ENCODE results near the gene CPLANE2.

The CPLANE2 gene

DNA sequence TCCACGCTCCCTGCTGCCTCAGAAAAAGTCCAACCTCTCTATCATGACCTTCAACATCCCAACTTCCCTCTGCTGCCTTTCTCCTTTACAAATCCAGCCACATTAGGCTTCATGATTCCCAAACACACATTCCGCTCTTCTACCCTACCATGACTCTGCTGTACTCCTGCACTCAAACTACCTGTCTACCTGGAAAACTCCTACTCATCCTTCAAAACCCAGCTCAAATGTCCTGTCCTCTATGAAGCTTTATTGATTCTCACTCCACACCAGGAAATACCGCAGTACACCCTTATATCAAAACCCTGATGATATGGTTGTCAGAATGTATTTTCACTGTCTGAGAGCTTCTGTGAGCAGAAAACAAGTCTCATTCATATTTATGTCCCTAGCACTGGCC, 33.4 kb downstream of the CPLANE2 start:
- H3K27ac ChIP-seq (replicated peaks): no peak overlapping the region
- TF ChIP-seq GABPA (IDR thresholded peaks at IDR 0.05; ENCODE audit: low read depth) (no peak), SPI1 (IDR thresholded peaks at IDR 0.05; ENCODE audit: borderline replicate concordance, low read depth) (no peak), POLR2AphosphoS5 (IDR thresholded peaks at IDR 0.05; ENCODE audit: low read depth) (no peak)
- TF ChIP-seq, protein P1, sequence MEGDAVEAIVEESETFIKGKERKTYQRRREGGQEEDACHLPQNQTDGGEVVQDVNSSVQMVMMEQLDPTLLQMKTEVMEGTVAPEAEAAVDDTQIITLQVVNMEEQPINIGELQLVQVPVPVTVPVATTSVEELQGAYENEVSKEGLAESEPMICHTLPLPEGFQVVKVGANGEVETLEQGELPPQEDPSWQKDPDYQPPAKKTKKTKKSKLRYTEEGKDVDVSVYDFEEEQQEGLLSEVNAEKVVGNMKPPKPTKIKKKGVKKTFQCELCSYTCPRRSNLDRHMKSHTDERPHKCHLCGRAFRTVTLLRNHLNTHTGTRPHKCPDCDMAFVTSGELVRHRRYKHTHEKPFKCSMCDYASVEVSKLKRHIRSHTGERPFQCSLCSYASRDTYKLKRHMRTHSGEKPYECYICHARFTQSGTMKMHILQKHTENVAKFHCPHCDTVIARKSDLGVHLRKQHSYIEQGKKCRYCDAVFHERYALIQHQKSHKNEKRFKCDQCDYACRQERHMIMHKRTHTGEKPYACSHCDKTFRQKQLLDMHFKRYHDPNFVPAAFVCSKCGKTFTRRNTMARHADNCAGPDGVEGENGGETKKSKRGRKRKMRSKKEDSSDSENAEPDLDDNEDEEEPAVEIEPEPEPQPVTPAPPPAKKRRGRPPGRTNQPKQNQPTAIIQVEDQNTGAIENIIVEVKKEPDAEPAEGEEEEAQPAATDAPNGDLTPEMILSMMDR (IDR thresholded peaks at IDR 0.05; ENCODE audit: insufficient read depth, low read length): no peak
- TF ChIP-seq, protein P2, sequence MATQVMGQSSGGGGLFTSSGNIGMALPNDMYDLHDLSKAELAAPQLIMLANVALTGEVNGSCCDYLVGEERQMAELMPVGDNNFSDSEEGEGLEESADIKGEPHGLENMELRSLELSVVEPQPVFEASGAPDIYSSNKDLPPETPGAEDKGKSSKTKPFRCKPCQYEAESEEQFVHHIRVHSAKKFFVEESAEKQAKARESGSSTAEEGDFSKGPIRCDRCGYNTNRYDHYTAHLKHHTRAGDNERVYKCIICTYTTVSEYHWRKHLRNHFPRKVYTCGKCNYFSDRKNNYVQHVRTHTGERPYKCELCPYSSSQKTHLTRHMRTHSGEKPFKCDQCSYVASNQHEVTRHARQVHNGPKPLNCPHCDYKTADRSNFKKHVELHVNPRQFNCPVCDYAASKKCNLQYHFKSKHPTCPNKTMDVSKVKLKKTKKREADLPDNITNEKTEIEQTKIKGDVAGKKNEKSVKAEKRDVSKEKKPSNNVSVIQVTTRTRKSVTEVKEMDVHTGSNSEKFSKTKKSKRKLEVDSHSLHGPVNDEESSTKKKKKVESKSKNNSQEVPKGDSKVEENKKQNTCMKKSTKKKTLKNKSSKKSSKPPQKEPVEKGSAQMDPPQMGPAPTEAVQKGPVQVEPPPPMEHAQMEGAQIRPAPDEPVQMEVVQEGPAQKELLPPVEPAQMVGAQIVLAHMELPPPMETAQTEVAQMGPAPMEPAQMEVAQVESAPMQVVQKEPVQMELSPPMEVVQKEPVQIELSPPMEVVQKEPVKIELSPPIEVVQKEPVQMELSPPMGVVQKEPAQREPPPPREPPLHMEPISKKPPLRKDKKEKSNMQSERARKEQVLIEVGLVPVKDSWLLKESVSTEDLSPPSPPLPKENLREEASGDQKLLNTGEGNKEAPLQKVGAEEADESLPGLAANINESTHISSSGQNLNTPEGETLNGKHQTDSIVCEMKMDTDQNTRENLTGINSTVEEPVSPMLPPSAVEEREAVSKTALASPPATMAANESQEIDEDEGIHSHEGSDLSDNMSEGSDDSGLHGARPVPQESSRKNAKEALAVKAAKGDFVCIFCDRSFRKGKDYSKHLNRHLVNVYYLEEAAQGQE (IDR thresholded peaks at IDR 0.05; ENCODE audit: insufficient replicate concordance, low read depth): no peak

DNA sequence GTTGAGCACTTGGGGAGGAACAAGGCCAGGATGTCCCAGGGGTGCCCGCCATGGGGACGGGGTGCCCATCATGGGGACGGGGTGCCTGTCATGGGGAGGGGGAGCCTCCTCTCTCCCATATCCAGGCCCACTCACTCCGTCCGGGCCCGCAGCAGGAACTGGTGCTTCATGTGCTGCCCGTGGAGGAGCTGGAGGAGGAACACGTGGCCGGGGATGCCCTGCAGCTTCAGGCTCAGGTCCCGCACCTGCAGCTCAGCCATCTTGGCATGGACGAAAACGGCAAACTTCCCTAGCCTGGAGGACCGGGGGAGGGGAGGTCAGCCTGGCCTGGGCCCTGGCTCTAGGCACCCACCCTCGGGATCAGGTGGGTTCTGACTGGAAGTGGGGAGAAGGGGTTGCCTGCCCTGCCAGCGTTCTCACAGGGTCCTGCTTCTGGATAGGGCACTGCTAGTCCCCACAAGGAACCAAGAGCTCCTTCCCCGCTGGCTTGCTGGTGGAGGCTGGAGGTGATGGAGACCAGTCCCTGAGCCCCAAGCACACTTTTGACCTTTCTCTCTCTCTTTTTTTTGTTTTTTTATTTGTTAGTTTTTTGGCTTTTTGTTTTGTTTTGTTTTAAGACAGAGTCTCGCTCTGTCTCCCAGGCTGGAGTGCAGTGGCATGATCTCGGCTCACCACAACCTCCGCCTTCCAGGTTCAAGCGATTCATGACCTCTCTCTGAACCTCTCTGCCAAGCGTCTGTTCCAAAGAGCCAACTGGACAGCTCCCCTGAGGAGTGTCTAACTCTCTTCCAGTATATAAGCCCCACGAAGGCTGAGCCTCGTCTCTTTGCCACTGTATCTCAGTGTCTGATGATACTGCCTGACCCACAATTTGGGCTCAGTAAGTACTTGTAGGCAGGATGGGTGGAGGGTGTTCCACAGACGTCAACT, 34.4 kb downstream of the CPLANE2 start:
- H3K27me3 ChIP-seq (ENCODE audit: insufficient read depth, poor library complexity, severe bottlenecking): no peaks in the 10 kb centered on the region

More for the DNA sequence above, 33.4 kb downstream of the CPLANE2 start:
- H3K4me3 ChIP-seq (replicated peaks; ENCODE audit: insufficient read depth, low read length): no peak overlapping the region
- DNase-seq (ENCODE audit: low read depth in 1 of 2, low spot score in 1 of 2): no peak
- H3K27me3 ChIP-seq (ENCODE audit: insufficient read depth, poor library complexity, severe bottlenecking): no peaks in the 10 kb centered on the region

DNA sequence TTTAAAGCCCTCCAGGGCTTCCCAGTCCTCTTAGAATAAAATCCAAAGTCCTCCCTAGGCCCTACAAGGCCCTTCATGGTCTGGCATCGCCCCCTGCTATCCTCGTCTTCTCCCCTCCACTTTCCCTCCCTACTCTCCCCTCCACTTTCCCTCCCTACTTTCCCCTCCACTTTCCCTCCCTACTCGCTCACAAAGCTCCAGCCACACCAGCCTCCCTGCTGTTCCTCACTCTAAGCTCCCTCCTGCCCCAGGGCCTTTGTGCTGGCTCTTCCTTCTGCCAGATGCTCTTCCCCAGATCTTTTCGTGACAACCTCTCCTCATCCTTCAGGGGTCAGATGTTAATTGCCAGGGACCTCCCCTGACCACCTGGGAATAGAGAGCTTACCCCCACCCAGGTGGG, 37.3 kb downstream of the CPLANE2 start:
- TF ChIP-seq GABPA (IDR thresholded peaks at IDR 0.05; ENCODE audit: low read depth): no peak
- TF ChIP-seq, protein P1 (IDR thresholded peaks at IDR 0.05; ENCODE audit: insufficient read depth, low read length): no peak
- no peak for TF ChIP-seq SPI1 (IDR thresholded peaks at IDR 0.05; ENCODE audit: borderline replicate concordance, low read depth)
- no peak for TF ChIP-seq POLR2AphosphoS5 (IDR thresholded peaks at IDR 0.05; ENCODE audit: low read depth)
- H3K27me3 ChIP-seq (ENCODE audit: insufficient read depth, poor library complexity, severe bottlenecking): no peaks in the 10 kb centered on the region
- no peak for DNase-seq (ENCODE audit: low read depth in 1 of 2, low spot score in 1 of 2)

More for the DNA sequence above, 34.4 kb downstream of the CPLANE2 start:
- no peak for TF ChIP-seq SPI1 (IDR thresholded peaks at IDR 0.05; ENCODE audit: borderline replicate concordance, low read depth)
- TF ChIP-seq, protein P1 (IDR thresholded peaks at IDR 0.05; ENCODE audit: insufficient read depth, low read length): no peak
- TF ChIP-seq POLR2AphosphoS5 (IDR thresholded peaks at IDR 0.05; ENCODE audit: low read depth): no peak
- TF ChIP-seq, protein P2 (IDR thresholded peaks at IDR 0.05; ENCODE audit: insufficient replicate concordance, low read depth): no peak
- TF ChIP-seq GABPA (IDR thresholded peaks at IDR 0.05; ENCODE audit: low read depth): no peak
- DNase-seq (ENCODE audit: low read depth in 1 of 2, low spot score in 1 of 2): no peak
- Histone ChIP-seq H3K27ac (replicated peaks) (no peak overlapping the region), H3K4me3 (replicated peaks; ENCODE audit: insufficient read depth, low read length) (no peak overlapping the region)

More for the DNA sequence above, 37.3 kb downstream of the CPLANE2 start:
- no peak overlapping the region for H3K27ac ChIP-seq (replicated peaks)
- no peak overlapping the region for H3K4me3 ChIP-seq (replicated peaks; ENCODE audit: insufficient read depth, low read length)
